ENCODE measurements around the gene HUWE1. TPM values are rescaled to one million over a fixed set of nuclear protein-coding genes. Genes with fewer than 3 reads are reported as not detected.

HUWE1 gene
- total RNA-seq, 1 experiment from 2014 or later, result 536 TPM

GRCh38 chrX:53622431-53622830, 64.1 kb downstream of the HUWE1 start:
- H3F3A ChIP-seq (ENCODE audit: insufficient read depth, low read depth), result no peaks in the 10 kb centered on the region
- intact Hi-C loops (cut with micrococcal nuclease; ENCODE audit: unreplicated experiment), result no loop called here
- no peaks in the 10 kb centered on the region for H3K9me3 ChIP-seq (ENCODE audit: insufficient read depth, low read depth)
- H3K4me1 ChIP-seq (replicated peaks; ENCODE audit: insufficient read depth), result no peaks in the 10 kb centered on the region
- no peak for DNase-seq
- H2AFZ ChIP-seq, result no peak overlapping the region
- TF ChIP-seq EZH2 (IDR thresholded peaks at IDR 0.05; ENCODE audit: low read depth), result no peak
- TF ChIP-seq, protein P1, sequence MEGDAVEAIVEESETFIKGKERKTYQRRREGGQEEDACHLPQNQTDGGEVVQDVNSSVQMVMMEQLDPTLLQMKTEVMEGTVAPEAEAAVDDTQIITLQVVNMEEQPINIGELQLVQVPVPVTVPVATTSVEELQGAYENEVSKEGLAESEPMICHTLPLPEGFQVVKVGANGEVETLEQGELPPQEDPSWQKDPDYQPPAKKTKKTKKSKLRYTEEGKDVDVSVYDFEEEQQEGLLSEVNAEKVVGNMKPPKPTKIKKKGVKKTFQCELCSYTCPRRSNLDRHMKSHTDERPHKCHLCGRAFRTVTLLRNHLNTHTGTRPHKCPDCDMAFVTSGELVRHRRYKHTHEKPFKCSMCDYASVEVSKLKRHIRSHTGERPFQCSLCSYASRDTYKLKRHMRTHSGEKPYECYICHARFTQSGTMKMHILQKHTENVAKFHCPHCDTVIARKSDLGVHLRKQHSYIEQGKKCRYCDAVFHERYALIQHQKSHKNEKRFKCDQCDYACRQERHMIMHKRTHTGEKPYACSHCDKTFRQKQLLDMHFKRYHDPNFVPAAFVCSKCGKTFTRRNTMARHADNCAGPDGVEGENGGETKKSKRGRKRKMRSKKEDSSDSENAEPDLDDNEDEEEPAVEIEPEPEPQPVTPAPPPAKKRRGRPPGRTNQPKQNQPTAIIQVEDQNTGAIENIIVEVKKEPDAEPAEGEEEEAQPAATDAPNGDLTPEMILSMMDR (conservative IDR thresholded peaks at IDR 0.05), result no peak
- ChIA-PET POLR2A (ENCODE audit: unreplicated experiment) (no interaction called here), CTCF (no interaction called here)
- no peak overlapping the region for H3K27ac ChIP-seq
- H3K79me2 ChIP-seq (ENCODE audit: low read depth), result no peaks in the 10 kb centered on the region
- no peaks in the 10 kb centered on the region for H3K27me3 ChIP-seq (ENCODE audit: insufficient read depth, low read depth)
- no peak overlapping the region for H3K4me3 ChIP-seq
- H3K9me2 ChIP-seq (ENCODE audit: insufficient read depth), result no peaks in the 10 kb centered on the region
- no TSS peak for BruUV-seq (replicated peaks)
- no peaks in the 10 kb centered on the region for H4K20me1 ChIP-seq (ENCODE audit: insufficient read depth)
- H3K4me2 ChIP-seq, result no peak overlapping the region
- no peaks in the 10 kb centered on the region for H3K36me3 ChIP-seq (ENCODE audit: low read depth)

DNA sequence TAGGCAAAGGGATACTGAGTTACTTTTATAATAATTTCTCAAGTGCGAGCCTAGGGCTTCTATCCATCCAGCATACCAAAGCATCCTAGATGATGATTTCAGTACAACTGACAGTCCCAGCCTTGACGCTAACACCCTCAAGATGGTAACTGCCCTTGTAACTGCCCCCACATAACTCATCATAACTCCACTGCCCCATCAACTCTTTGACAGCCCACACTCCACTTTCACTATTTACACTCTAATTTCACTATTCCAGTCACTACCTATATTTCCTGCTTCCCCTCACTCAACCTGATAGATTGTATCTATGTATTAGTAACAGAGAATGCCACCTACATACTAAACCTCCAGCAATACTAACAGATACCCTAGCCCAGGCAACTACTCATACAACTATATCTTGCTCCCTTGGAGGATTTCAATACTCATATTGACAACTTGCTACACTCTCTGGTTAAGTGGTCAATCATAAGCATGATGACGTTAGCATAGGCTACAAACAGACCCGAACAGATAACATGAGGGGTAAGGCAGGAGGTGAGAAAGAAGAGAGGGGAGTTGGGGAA, 65.0 kb downstream of the HUWE1 start:
- DNase-seq, result no peak
- Histone ChIP-seq H3K27ac (no peak overlapping the region), H4K20me1 (ENCODE audit: insufficient read depth) (no peaks in the 10 kb centered on the region), H3K9me3 (ENCODE audit: insufficient read depth, low read depth) (no peaks in the 10 kb centered on the region), H3K9me2 (ENCODE audit: insufficient read depth) (no peaks in the 10 kb centered on the region), H3K4me1 (replicated peaks; ENCODE audit: insufficient read depth) (no peaks in the 10 kb centered on the region), H3K27me3 (ENCODE audit: insufficient read depth, low read depth) (no peaks in the 10 kb centered on the region), H2AFZ (no peak overlapping the region), H3K79me2 (ENCODE audit: low read depth) (no peaks in the 10 kb centered on the region), H3F3A (ENCODE audit: insufficient read depth, low read depth) (no peaks in the 10 kb centered on the region), H3K4me3 (no peak overlapping the region), H3K4me2 (no peak overlapping the region), H3K36me3 (ENCODE audit: low read depth) (no peaks in the 10 kb centered on the region)
- POLR2A ChIA-PET (ENCODE audit: unreplicated experiment), result no interaction called here
- TF ChIP-seq EZH2 (IDR thresholded peaks at IDR 0.05; ENCODE audit: low read depth), result no peak
- TF ChIP-seq, protein P1 (conservative IDR thresholded peaks at IDR 0.05), result no peak
- intact Hi-C loops (cut with micrococcal nuclease; ENCODE audit: unreplicated experiment), result no loop called here
- CTCF ChIA-PET, result no interaction called here
- BruUV-seq (replicated peaks), result no TSS peak

DNA sequence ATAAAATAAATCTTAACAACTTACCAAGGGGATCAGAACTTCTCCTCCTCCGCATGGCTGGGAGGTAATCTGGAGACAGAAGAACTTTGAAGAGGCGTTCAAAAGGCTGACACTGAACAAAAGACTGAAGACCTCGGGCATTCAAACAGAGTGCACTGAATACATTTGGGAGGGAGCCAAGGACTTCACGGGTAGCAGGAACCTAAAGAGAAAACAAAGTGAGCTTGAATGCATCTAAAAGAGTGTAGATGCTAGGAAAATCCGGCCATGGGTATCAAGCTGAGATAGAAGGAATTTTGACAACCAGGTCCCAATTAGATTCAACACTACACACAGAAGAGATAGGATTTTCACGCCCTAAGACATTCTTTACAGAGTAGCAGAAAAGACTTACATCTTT, 69.6 kb downstream of the HUWE1 start:
- no TSS peak for BruUV-seq (replicated peaks)
- no peak for TF ChIP-seq EZH2 (IDR thresholded peaks at IDR 0.05; ENCODE audit: low read depth)
- TF ChIP-seq, protein P1 (conservative IDR thresholded peaks at IDR 0.05), result no peak
- no peak overlapping the region for H3K4me3 ChIP-seq
- no peaks in the 10 kb centered on the region for H3K36me3 ChIP-seq (ENCODE audit: low read depth)
- H3K79me2 ChIP-seq (ENCODE audit: low read depth), result no peaks in the 10 kb centered on the region
- no peak overlapping the region for H2AFZ ChIP-seq
- ChIA-PET CTCF (no interaction called here), POLR2A (ENCODE audit: unreplicated experiment) (interaction anchor here (0.6 kb wide), 1 partner anchor 391 kb away, joined by 4 read pairs; no protein-coding TSS in a partner anchor)
- H3K4me1 ChIP-seq (replicated peaks; ENCODE audit: insufficient read depth), result no peaks in the 10 kb centered on the region
- H3K4me2 ChIP-seq, result no peak overlapping the region
- no peaks in the 10 kb centered on the region for H3K9me3 ChIP-seq (ENCODE audit: insufficient read depth, low read depth)
- H3K9me2 ChIP-seq (ENCODE audit: insufficient read depth), result no peaks in the 10 kb centered on the region
- no peaks in the 10 kb centered on the region for H3F3A ChIP-seq (ENCODE audit: insufficient read depth, low read depth)
- H3K27ac ChIP-seq, result no peak overlapping the region
- no peaks in the 10 kb centered on the region for H3K27me3 ChIP-seq (ENCODE audit: insufficient read depth, low read depth)
- no peaks in the 10 kb centered on the region for H4K20me1 ChIP-seq (ENCODE audit: insufficient read depth)
- intact Hi-C loops (cut with micrococcal nuclease; ENCODE audit: unreplicated experiment), result no loop called here
- DNase-seq, result no peak

Measured in PC-9 (cell line).